K562 (cell line): ENCODE data around the gene SLC39A11. TPM values are rescaled to one million over a fixed set of nuclear protein-coding genes. Genes with fewer than 3 reads are reported as not detected.

Experiments
- ATAC-seq: fragments of 200-7000 bp; cut with Tn5 transposase; 3 replicates; pipeline ENCODE4 v1.9.1; 2020; ENCODE audit warnings: moderate library complexity
- BruUV-seq: library from RNA; stranded (reverse); fragments of 400-500 nt; replicated peaks from 2 replicates; lab custom pipeline; 2021; lab: Mats Ljungman, UMichigan
- CTCF ChIA-PET: fragments of 300-600 bp; formaldehyde crosslinking; extraction: SDS; loops from one replicate; lab custom pipeline; 2021; ENCODE audit warnings: low intra/inter-chr PET ratio; lab: Yijun Ruan, JAX
- POLR2A ChIA-PET: fragments of 300-600, 350-650 bp; sonication (Branson Sonifier 250); formaldehyde crosslinking; extraction: SDS; loops from one replicate; lab custom pipeline; 2021; ENCODE audit warnings: antibody characterized with exemption, inconsistent platforms; lab: Yijun Ruan, JAX
- DNase-seq, 4 experiments: peaks; one replicate each; pipeline versions ENCODE4 v3.0.0 to v3.0.0-alpha.2; 2011 to 2018; ENCODE audit warnings: low spot score in 3 of 4, mixed read lengths in 3 of 4; ENCODE audit errors: extremely low read depth in 1 of 4
- FAIRE-seq: peaks from 2 replicates; lab custom pipeline; 2011; peaks lifted over from hg19 to GRCh38; lab: Jason Lieb, UNC
- H2AFZ ChIP-seq: 2 replicates; pipeline ENCODE4 v1.6.0; 2011; ENCODE audit warnings: low read depth, low read length, control low read depth, inconsistent platforms
- H3K27ac ChIP-seq: fragments of 200-600 bp; 3 replicates; pipeline ENCODE4 v1.8.0; 2011; ENCODE audit warnings: low read depth, mild to moderate bottlenecking, control low read depth, inconsistent platforms, low read length, moderate library complexity, mixed read lengths; ENCODE audit errors: extremely low read depth
- H3K27me3 ChIP-seq, 2 experiments: fragments of 300-600 bp in 1 of 2; 2 replicates in 1 of 2; 3 replicates in 1 of 2; pipeline versions ENCODE4 v1.6.0 to v1.8.0; 2011; ENCODE audit warnings: inconsistent platforms in 2 of 2, low read length in 2 of 2, mild to moderate bottlenecking in 1 of 2, mixed read lengths in 1 of 2, moderate library complexity in 1 of 2; ENCODE audit not compliant: control insufficient read depth in 2 of 2, insufficient read depth in 2 of 2
- H3K36me3 ChIP-seq: fragments of 300-600 bp; 3 replicates; pipeline ENCODE4 v1.8.0; 2011; ENCODE audit warnings: mild to moderate bottlenecking, low read length, inconsistent platforms; ENCODE audit not compliant: control insufficient read depth, insufficient read depth
- H3K4me1 ChIP-seq, 2 experiments: fragments of 200-600 bp in 1 of 2; replicated peaks in 1 of 2; 2 replicates in 1 of 2; 3 replicates in 1 of 2; pipeline versions ENCODE4 v1.5.1 to v1.8.0; 2011; ENCODE audit warnings: inconsistent platforms in 2 of 2, low read length in 2 of 2, mild to moderate bottlenecking in 1 of 2, mixed read lengths in 1 of 2, moderate library complexity in 1 of 2; ENCODE audit not compliant: control insufficient read depth in 2 of 2, insufficient read depth in 2 of 2
- H3K4me2 ChIP-seq: 2 replicates; pipeline ENCODE4 v1.6.1; 2011; ENCODE audit warnings: low read length, control low read depth, inconsistent platforms, mixed read lengths; ENCODE audit not compliant: insufficient read depth
- H3K4me3 ChIP-seq: fragments of 200-600 bp; sonication (generic), shearing (Covaris generic); 2 replicates; pipeline ENCODE4 v1.5.1; 2016; ENCODE audit warnings: control low read depth, inconsistent platforms
- H3K79me2 ChIP-seq: fragments of 200-600 bp; 3 replicates; pipeline ENCODE4 v1.8.0; 2011; ENCODE audit warnings: low read length, inconsistent platforms; ENCODE audit not compliant: control insufficient read depth, insufficient read depth
- H3K9ac ChIP-seq, 2 experiments: 2 replicates each; pipeline versions ENCODE4 v1.6.0 to v1.6.1; 2011; ENCODE audit warnings: low read depth in 2 of 2, low read length in 2 of 2, control low read depth in 1 of 2, inconsistent platforms in 1 of 2, mild to moderate bottlenecking in 1 of 2, mixed read lengths in 1 of 2; ENCODE audit not compliant: insufficient read depth in 1 of 2
- H3K9me1 ChIP-seq: one replicate; pipeline ENCODE4 v1.6.0; 2011; ENCODE audit warnings: inconsistent platforms, mild to moderate bottlenecking, low read length, moderate library complexity; ENCODE audit not compliant: control insufficient read depth, insufficient read depth
- H3K9me3 ChIP-seq: replicated peaks from 2 replicates; pipeline ENCODE4 v1.5.1; 2011; ENCODE audit warnings: low read depth, low read length, inconsistent platforms; ENCODE audit not compliant: control insufficient read depth, insufficient read depth
- H4K20me1 ChIP-seq: replicated peaks from 2 replicates; pipeline ENCODE4 v1.6.1; 2011; ENCODE audit warnings: low read length, inconsistent platforms, mixed read lengths; ENCODE audit not compliant: control insufficient read depth, insufficient read depth
- BCOR ChIP-seq: fragments of 450-650 bp; IDR thresholded peaks from 2 replicates; pipeline ENCODE4 v1.6.1; 2016
- CTBP1 ChIP-seq: fragments of 450-650 bp; IDR thresholded peaks from 2 replicates; pipeline ENCODE4 v1.6.1; 2016; ENCODE audit warnings: borderline replicate concordance
- ETV6 ChIP-seq, 3 experiments: fragments of 150-350 bp in 1 of 3; sonication (generic) in 1 of 3; formaldehyde crosslinking in 1 of 3; IDR thresholded peaks; 2 replicates each; pipeline versions ENCODE4 v1.6.1 to v1.8.0; 2014 to 2022; ENCODE audit warnings: borderline replicate concordance in 2 of 3, low read depth in 2 of 3, antibody characterized with exemption in 1 of 3, low read length in 1 of 3, mild to moderate bottlenecking in 1 of 3, missing genetic modification reagents in 1 of 3
- EZH2 ChIP-seq: IDR thresholded peaks from 2 replicates; pipeline ENCODE4 v1.6.1; 2012; ENCODE audit warnings: low read depth, mild to moderate bottlenecking, inconsistent platforms, low read length, borderline replicate concordance
- HMG20B ChIP-seq: fragments of 250-450 bp; sonication (Bioruptor Pico); IDR thresholded peaks from 2 replicates; pipeline ENCODE4 v1.5.0; 2021; ENCODE audit warnings: mild to moderate bottlenecking
- KAT7 ChIP-seq: sonication (generic); formaldehyde crosslinking; IDR thresholded peaks from 2 replicates; pipeline ENCODE4 v1.8.0; 2022; ENCODE audit warnings: missing genetic modification reagents, mild to moderate bottlenecking, borderline replicate concordance
- KLF16 ChIP-seq: IDR thresholded peaks from 2 replicates; pipeline ENCODE4 v1.6.1; 2016; ENCODE audit warnings: antibody characterized with exemption
- NR2F6 ChIP-seq: fragments of 450-650 bp; formaldehyde crosslinking; IDR thresholded peaks from 2 replicates; pipeline ENCODE4 v1.4.0; 2020; ENCODE audit warnings: mild to moderate bottlenecking
- RFX7 ChIP-seq: fragments of 250-450 bp; sonication (Bioruptor Pico); IDR thresholded peaks from 2 replicates; pipeline ENCODE4 v1.5.1; 2021; ENCODE audit warnings: mild to moderate bottlenecking
- ZBTB17 ChIP-seq: fragments of 450-650 bp; formaldehyde crosslinking; IDR thresholded peaks from 2 replicates; pipeline ENCODE4 v1.4.0; 2020; ENCODE audit warnings: mild to moderate bottlenecking
- ZC3H11A ChIP-seq: IDR thresholded peaks from 2 replicates; pipeline ENCODE4 v1.6.1; 2012; ENCODE audit warnings: low read depth, low read length, improper control_type of control experiment
- ZNF75A ChIP-seq: fragments of 450-650 bp; formaldehyde crosslinking; IDR thresholded peaks from 2 replicates; pipeline ENCODE4 v1.4.0; 2020; ENCODE audit warnings: mild to moderate bottlenecking
- WGBS: fragments of 100-300 bp; shearing (Covaris generic); methylation state at CpG from one replicate; pipeline ENCODE4 v1.1.6; 2016; ENCODE audit warnings: low coverage, mixed read lengths; ENCODE audit not compliant: insufficient coverage; ENCODE audit errors: missing lambda C conversion rate; 5-methylcytosine and 5-hydroxymethylcytosine counted together
- in situ Hi-C: fragments of 300-500 bp; cut with MboI; formaldehyde crosslinking; loops from 4 replicates; pipeline ENCODE4 v1.15.0; 2018; ENCODE audit warnings: inconsistent platforms, mixed read lengths
- intact Hi-C: fragments of 100-400 bp; cut with micrococcal nuclease; formaldehyde crosslinking; loops from 2 replicates; pipeline ENCODE4 v1.14.2; 2022
- polyA plus RNA-seq, 8 experiments: library from polyadenylated mRNA; depleted of rRNA in 4 of 8; stranded (reverse) in 5 of 8; unstranded in 3 of 8; fragments of >200 nt; fragmentation: Nextera tagmentation in 2 of 8; fragmentation: Illumina TruSeq in 1 of 8; extraction: Ambion mirVana in 2 of 8; extraction: Trizol in 1 of 8; gene quantifications; 2 replicates each; pipeline versions ENCODE4 v1.2.1 to v1.2.3, GENCODE V29; 2011 to 2014; ENCODE audit warnings: inconsistent platforms in 1 of 8, missing spikeins in 1 of 8
- total RNA-seq, 7 experiments: library from RNA; depleted of rRNA in 6 of 7; stranded (reverse); fragments of >200 nt in 6 of 7; fragmentation: Illumina TruSeq in 2 of 7; extraction: Trizol in 2 of 7; gene quantifications; 2 replicates each; pipeline versions ENCODE4 v1.2.1 to v1.2.3, GENCODE V29; 2011 to 2021; ENCODE audit warnings: low replicate concordance in 1 of 7
- TF ChIP-seq, protein P1 (sequence below): IDR thresholded peaks from 2 replicates; pipeline ENCODE4 v1.6.1; 2016; ENCODE audit warnings: missing genetic modification characterization, missing compliant biosample characterization
- TF ChIP-seq, protein P2 (sequence below): sonication (generic); formaldehyde crosslinking; IDR thresholded peaks from 2 replicates; pipeline ENCODE4 v1.8.0; 2022; ENCODE audit warnings: mild to moderate bottlenecking, low read depth, missing genetic modification reagents

Gene SLC39A11
- total and polyA plus RNA-seq, 9 of the 15 experiments (the other 6 are each of a cell fraction or from before 2014, with no cell fraction given): 10.5 to 26.4 (median 13.4) TPM

DNA sequence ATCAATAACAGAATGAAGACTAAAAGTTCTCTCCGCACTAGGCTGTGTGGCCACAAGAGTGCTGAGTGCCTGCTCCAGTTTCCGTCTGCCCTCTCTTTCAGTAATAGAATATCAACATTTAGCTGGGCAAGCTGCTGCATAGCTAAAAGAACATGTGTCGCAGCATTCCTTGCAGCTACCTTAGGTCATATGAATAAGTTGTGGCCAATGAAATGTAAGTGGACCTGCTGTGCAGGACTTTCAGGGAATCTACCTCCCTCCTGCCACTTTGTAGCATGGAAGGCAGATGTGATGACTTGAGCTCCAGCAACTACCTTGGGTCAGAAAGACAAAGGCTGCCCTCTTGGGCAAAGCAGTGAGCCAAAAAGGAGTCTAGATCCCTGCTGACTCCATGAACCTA, 25.4 kb downstream of the SLC39A11 start:
- Histone ChIP-seq H3K36me3 (no peaks in the 10 kb centered on the region), H4K20me1 (no peaks in the 10 kb centered on the region), H3K27me3 (no peaks in the 10 kb centered on the region), H3K4me3 (no peak overlapping the region), H3K9me1 (no peaks in the 10 kb centered on the region), H3K4me1 (no peaks in the 10 kb centered on the region; a peak in 1 of 5 replicates), H3K9ac (no peak overlapping the region), H3K4me2 (no peak overlapping the region), H3K27ac (no peak overlapping the region), H3K9me3 (no peaks in the 10 kb centered on the region), H3K79me2 (no peaks in the 10 kb centered on the region), H2AFZ (no peak overlapping the region)
- CTCF ChIA-PET: no interaction called here
- BruUV-seq: no TSS peak
- FAIRE-seq (no peak), DNase-seq (no peak), ATAC-seq (no peak)
- intact Hi-C loops: no loop called here
- TF ChIP-seq HMG20B (no peak), CTBP1 (no peak), RFX7 (CRISPR knock-in tag) (no peak), NR2F6 (no peak), BCOR (no peak), EZH2 (no peak), ETV6 (IDR thresholded peaks at IDR 0.05; ENCODE audit: borderline replicate concordance in 1 of 2, low read depth in 2 of 2, low read length in 1 of 2) (no peak), ETV6 (CRISPR knock-in tag; IDR thresholded peaks at IDR 0.05; ENCODE audit: borderline replicate concordance) (no peak), KLF16 (no peak), KAT7 (no peak), ZBTB17 (CRISPR knock-in tag) (no peak), ZC3H11A (no peak), ZNF75A (CRISPR knock-in tag) (no peak)
- TF ChIP-seq, protein P1, sequence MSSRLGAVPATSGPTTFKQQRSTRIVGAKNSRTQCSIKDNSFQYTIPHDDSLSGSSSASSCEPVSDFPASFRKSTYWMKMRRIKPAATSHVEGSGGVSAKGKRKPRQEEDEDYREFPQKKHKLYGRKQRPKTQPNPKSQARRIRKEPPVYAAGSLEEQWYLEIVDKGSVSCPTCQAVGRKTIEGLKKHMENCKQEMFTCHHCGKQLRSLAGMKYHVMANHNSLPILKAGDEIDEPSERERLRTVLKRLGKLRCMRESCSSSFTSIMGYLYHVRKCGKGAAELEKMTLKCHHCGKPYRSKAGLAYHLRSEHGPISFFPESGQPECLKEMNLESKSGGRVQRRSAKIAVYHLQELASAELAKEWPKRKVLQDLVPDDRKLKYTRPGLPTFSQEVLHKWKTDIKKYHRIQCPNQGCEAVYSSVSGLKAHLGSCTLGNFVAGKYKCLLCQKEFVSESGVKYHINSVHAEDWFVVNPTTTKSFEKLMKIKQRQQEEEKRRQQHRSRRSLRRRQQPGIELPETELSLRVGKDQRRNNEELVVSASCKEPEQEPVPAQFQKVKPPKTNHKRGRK (tag): no peak
- TF ChIP-seq, protein P2, sequence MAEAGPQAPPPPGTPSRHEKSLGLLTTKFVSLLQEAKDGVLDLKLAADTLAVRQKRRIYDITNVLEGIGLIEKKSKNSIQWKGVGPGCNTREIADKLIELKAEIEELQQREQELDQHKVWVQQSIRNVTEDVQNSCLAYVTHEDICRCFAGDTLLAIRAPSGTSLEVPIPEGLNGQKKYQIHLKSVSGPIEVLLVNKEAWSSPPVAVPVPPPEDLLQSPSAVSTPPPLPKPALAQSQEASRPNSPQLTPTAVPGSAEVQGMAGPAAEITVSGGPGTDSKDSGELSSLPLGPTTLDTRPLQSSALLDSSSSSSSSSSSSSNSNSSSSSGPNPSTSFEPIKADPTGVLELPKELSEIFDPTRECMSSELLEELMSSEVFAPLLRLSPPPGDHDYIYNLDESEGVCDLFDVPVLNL (CRISPR knock-in tag): no peak
- POLR2A ChIA-PET: interaction anchor here (0.7 to 1.5 kb wide), 2 partner anchors 13 to 122 kb away, joined by 3 to 4 read pairs; no protein-coding TSS in a partner anchor
- in situ Hi-C loops: no loop called here
- WGBS: 92% methylated on average over 3 of the region's 3 CpGs
